ENCODE results near the gene ASCL2.

The ASCL2 gene

GRCh38 chr11:2305788-2306451, 35.5 kb upstream of the ASCL2 start:
- no peak overlapping the region for H2BK12ac ChIP-seq (ENCODE audit: low read length)
- no peak overlapping the region for H3K9ac ChIP-seq (ENCODE audit: low read length)
- WGBS (ENCODE audit: extremely low coverage, insufficient coverage, insufficient read length), result no CpG with 5 or more reads among the region's 12 CpGs
- H4K91ac ChIP-seq (ENCODE audit: low read depth, low read length), result no peak overlapping the region
- no peak overlapping the region for H2BK120ac ChIP-seq (ENCODE audit: insufficient read depth, low read length, poor library complexity)
- H3K4me1 ChIP-seq (ENCODE audit: control insufficient read depth in 1 of 2, insufficient read depth in 2 of 2, low read length in 2 of 2), result no peaks in the 10 kb centered on the region
- H2AFZ ChIP-seq (ENCODE audit: insufficient read depth, low read length, poor library complexity), result no peak overlapping the region
- no peak overlapping the region for H3K14ac ChIP-seq (ENCODE audit: low read length)
- H3K4me2 ChIP-seq (ENCODE audit: low read length), result no peak overlapping the region
- H4K12ac ChIP-seq (ENCODE audit: low read depth, low read length), result no peak overlapping the region
- no peak overlapping the region for H3K4me3 ChIP-seq (ENCODE audit: low read depth, low read length)
- no peak overlapping the region for H2AK5ac ChIP-seq (ENCODE audit: low read length)
- no peak overlapping the region for H3K18ac ChIP-seq (ENCODE audit: low read length)
- no peaks in the 10 kb centered on the region for H3K27me3 ChIP-seq (ENCODE audit: insufficient read depth, low read length)
- H2BK5ac ChIP-seq (ENCODE audit: low read depth, low read length, poor library complexity), result no peak overlapping the region
- no peak for DNase-seq
- H3K36me3 ChIP-seq (ENCODE audit: control insufficient read depth in 1 of 2, insufficient read depth in 2 of 2, low read length in 2 of 2), result no peaks in the 10 kb centered on the region
- no peak overlapping the region for H3K23ac ChIP-seq (ENCODE audit: low read length)
- H3K9me3 ChIP-seq (ENCODE audit: insufficient read depth, low read depth, low read length), result peaks cover 2% of the 10 kb centered on the region
- no peaks in the 10 kb centered on the region for H3K79me1 ChIP-seq (ENCODE audit: low read length)
- H3K27ac ChIP-seq (ENCODE audit: low read depth, low read length), result no peak overlapping the region
- H3K4ac ChIP-seq (ENCODE audit: low read depth, low read length), result no peak overlapping the region
- H3K79me2 ChIP-seq (ENCODE audit: control insufficient read depth, insufficient read depth, low read length, poor library complexity), result no peaks in the 10 kb centered on the region
- no peak overlapping the region for H4K8ac ChIP-seq (ENCODE audit: low read depth, low read length)

- no peak overlapping the region for H2AK5ac ChIP-seq (ENCODE audit: low read length)
Observed at GRCh38 chr11:2305140-2305778, 34.9 kb upstream of the ASCL2 start.

GRCh38 chr11:2304506-2305139, 34.2 kb upstream of the ASCL2 start:
- no peak overlapping the region for H4K8ac ChIP-seq (ENCODE audit: low read depth, low read length)
- H3K23ac ChIP-seq (ENCODE audit: low read length), result no peak overlapping the region
- H3K4me1 ChIP-seq (ENCODE audit: control insufficient read depth in 1 of 2, insufficient read depth in 2 of 2, low read length in 2 of 2), result no peaks in the 10 kb centered on the region
- no peak overlapping the region for H3K4me2 ChIP-seq (ENCODE audit: low read length)
- no peak for DNase-seq
- no peak overlapping the region for H3K14ac ChIP-seq (ENCODE audit: low read length)
- H2AK5ac ChIP-seq (ENCODE audit: low read length), result peak overlapping the region; percentile 22
- H3K4me3 ChIP-seq (ENCODE audit: low read depth, low read length), result no peak overlapping the region
- H4K12ac ChIP-seq (ENCODE audit: low read depth, low read length), result no peak overlapping the region
- H3K79me1 ChIP-seq (ENCODE audit: low read length), result no peaks in the 10 kb centered on the region
- no peak overlapping the region for H2AFZ ChIP-seq (ENCODE audit: insufficient read depth, low read length, poor library complexity)
- H3K18ac ChIP-seq (ENCODE audit: low read length), result no peak overlapping the region
- no peak overlapping the region for H2BK120ac ChIP-seq (ENCODE audit: insufficient read depth, low read length, poor library complexity)
- WGBS (ENCODE audit: extremely low coverage, insufficient coverage, insufficient read length), result no CpG with 5 or more reads among the region's 14 CpGs
- H3K9me3 ChIP-seq (ENCODE audit: insufficient read depth, low read depth, low read length), result peaks cover 2% of the 10 kb centered on the region
- no peak overlapping the region for H2BK12ac ChIP-seq (ENCODE audit: low read length)
- no peak overlapping the region for H3K9ac ChIP-seq (ENCODE audit: low read length)
- H3K79me2 ChIP-seq (ENCODE audit: control insufficient read depth, insufficient read depth, low read length, poor library complexity), result no peaks in the 10 kb centered on the region
- H4K91ac ChIP-seq (ENCODE audit: low read depth, low read length), result no peak overlapping the region
- H3K27ac ChIP-seq (ENCODE audit: low read depth, low read length), result no peak overlapping the region
- H3K36me3 ChIP-seq (ENCODE audit: control insufficient read depth in 1 of 2, insufficient read depth in 2 of 2, low read length in 2 of 2), result no peaks in the 10 kb centered on the region
- H3K4ac ChIP-seq (ENCODE audit: low read depth, low read length), result no peak overlapping the region
- no peaks in the 10 kb centered on the region for H3K27me3 ChIP-seq (ENCODE audit: insufficient read depth, low read length)
- H2BK5ac ChIP-seq (ENCODE audit: low read depth, low read length, poor library complexity), result no peak overlapping the region

More at GRCh38 chr11:2305140-2305778, 34.9 kb upstream of the ASCL2 start:
- no peak overlapping the region for H3K18ac ChIP-seq (ENCODE audit: low read length)
- no peak overlapping the region for H3K27ac ChIP-seq (ENCODE audit: low read depth, low read length)
- no peaks in the 10 kb centered on the region for H3K79me1 ChIP-seq (ENCODE audit: low read length)
- no CpG with 5 or more reads among the region's 10 CpGs for WGBS (ENCODE audit: extremely low coverage, insufficient coverage, insufficient read length)
- no peak overlapping the region for H3K4me2 ChIP-seq (ENCODE audit: low read length)
- H4K91ac ChIP-seq (ENCODE audit: low read depth, low read length), result no peak overlapping the region
- no peak overlapping the region for H4K12ac ChIP-seq (ENCODE audit: low read depth, low read length)
- H3K4me1 ChIP-seq (ENCODE audit: control insufficient read depth in 1 of 2, insufficient read depth in 2 of 2, low read length in 2 of 2), result no peaks in the 10 kb centered on the region
- H2AFZ ChIP-seq (ENCODE audit: insufficient read depth, low read length, poor library complexity), result no peak overlapping the region
- H3K79me2 ChIP-seq (ENCODE audit: control insufficient read depth, insufficient read depth, low read length, poor library complexity), result no peaks in the 10 kb centered on the region
- no peak overlapping the region for H3K9ac ChIP-seq (ENCODE audit: low read length)
- H3K9me3 ChIP-seq (ENCODE audit: insufficient read depth, low read depth, low read length), result peaks cover 2% of the 10 kb centered on the region
- DNase-seq, result peak; percentile 58 to 86
- no peak overlapping the region for H2BK5ac ChIP-seq (ENCODE audit: low read depth, low read length, poor library complexity)
- no peak overlapping the region for H2BK120ac ChIP-seq (ENCODE audit: insufficient read depth, low read length, poor library complexity)
- no peak overlapping the region for H3K4ac ChIP-seq (ENCODE audit: low read depth, low read length)
- H3K14ac ChIP-seq (ENCODE audit: low read length), result no peak overlapping the region
- H3K23ac ChIP-seq (ENCODE audit: low read length), result no peak overlapping the region
- H3K36me3 ChIP-seq (ENCODE audit: control insufficient read depth in 1 of 2, insufficient read depth in 2 of 2, low read length in 2 of 2), result no peaks in the 10 kb centered on the region
- H4K8ac ChIP-seq (ENCODE audit: low read depth, low read length), result no peak overlapping the region
- no peaks in the 10 kb centered on the region for H3K27me3 ChIP-seq (ENCODE audit: insufficient read depth, low read length)
- no peak overlapping the region for H3K4me3 ChIP-seq (ENCODE audit: low read depth, low read length)
- H2BK12ac ChIP-seq (ENCODE audit: low read length), result no peak overlapping the region

GRCh38 chr11:2303627-2304505, 33.5 kb upstream of the ASCL2 start:
- H2AK5ac ChIP-seq (ENCODE audit: low read length), result no peak overlapping the region
- no peak overlapping the region for H2BK12ac ChIP-seq (ENCODE audit: low read length)
- no peaks in the 10 kb centered on the region for H3K27me3 ChIP-seq (ENCODE audit: insufficient read depth, low read length)
- H4K8ac ChIP-seq (ENCODE audit: low read depth, low read length), result no peak overlapping the region
- H3K4ac ChIP-seq (ENCODE audit: low read depth, low read length), result no peak overlapping the region
- no peak overlapping the region for H3K18ac ChIP-seq (ENCODE audit: low read length)
- H2AFZ ChIP-seq (ENCODE audit: insufficient read depth, low read length, poor library complexity), result no peak overlapping the region
- H3K9ac ChIP-seq (ENCODE audit: low read length), result no peak overlapping the region
- no peak overlapping the region for H4K91ac ChIP-seq (ENCODE audit: low read depth, low read length)
- no peak overlapping the region for H4K12ac ChIP-seq (ENCODE audit: low read depth, low read length)
- H3K14ac ChIP-seq (ENCODE audit: low read length), result no peak overlapping the region
- no peaks in the 10 kb centered on the region for H3K36me3 ChIP-seq (ENCODE audit: control insufficient read depth in 1 of 2, insufficient read depth in 2 of 2, low read length in 2 of 2)
- H3K4me2 ChIP-seq (ENCODE audit: low read length), result no peak overlapping the region
- H3K27ac ChIP-seq (ENCODE audit: low read depth, low read length), result no peak overlapping the region
- DNase-seq, result no peak
- no peak overlapping the region for H2BK5ac ChIP-seq (ENCODE audit: low read depth, low read length, poor library complexity)
- no peaks in the 10 kb centered on the region for H3K79me2 ChIP-seq (ENCODE audit: control insufficient read depth, insufficient read depth, low read length, poor library complexity)
- H2BK120ac ChIP-seq (ENCODE audit: insufficient read depth, low read length, poor library complexity), result no peak overlapping the region
- H3K23ac ChIP-seq (ENCODE audit: low read length), result no peak overlapping the region
- no peaks in the 10 kb centered on the region for H3K4me1 ChIP-seq (ENCODE audit: control insufficient read depth in 1 of 2, insufficient read depth in 2 of 2, low read length in 2 of 2)
- H3K4me3 ChIP-seq (ENCODE audit: low read depth, low read length), result no peak overlapping the region
- no CpG with 5 or more reads among the region's 15 CpGs for WGBS (ENCODE audit: extremely low coverage, insufficient coverage, insufficient read length)
- peaks cover 2% of the 10 kb centered on the region for H3K9me3 ChIP-seq (ENCODE audit: insufficient read depth, low read depth, low read length)
- H3K79me1 ChIP-seq (ENCODE audit: low read length), result no peaks in the 10 kb centered on the region
